Measurements from ENCODE around the gene ZNF213.

The ZNF213 gene

GRCh38 chr16:3170440-3171180, 35.8 kb downstream of the ZNF213 start:
- CTCF ChIA-PET = interaction anchor here (1.3 kb wide), 1 partner anchor 20 kb away, joined by 3 read pairs; no protein-coding TSS in a partner anchor
- TF ChIP-seq LEF1 (IDR thresholded peaks at IDR 0.05; ENCODE audit: borderline replicate concordance) = no peak
- TF ChIP-seq FOXM1 (IDR thresholded peaks at IDR 0.05; ENCODE audit: borderline replicate concordance) = no peak
- no peak for TF ChIP-seq BHLHE40 (IDR thresholded peaks at IDR 0.05; ENCODE audit: borderline replicate concordance)
- TF ChIP-seq ARNT (IDR thresholded peaks at IDR 0.05) = no peak
- no peak for TF ChIP-seq FOXA1 (IDR thresholded peaks at IDR 0.05)
- no peak for TF ChIP-seq ELF4 (IDR thresholded peaks at IDR 0.05)
- TF ChIP-seq HDGF (IDR thresholded peaks at IDR 0.05; ENCODE audit: borderline replicate concordance) = no peak
- TF ChIP-seq CTBP1 (IDR thresholded peaks at IDR 0.05; ENCODE audit: borderline replicate concordance) = no peak
- TF ChIP-seq TARDBP (IDR thresholded peaks at IDR 0.05) = no peak
- no peak for TF ChIP-seq FOXK2 (IDR thresholded peaks at IDR 0.05)
- no peak for TF ChIP-seq ZNF384 (IDR thresholded peaks at IDR 0.05)
- TF ChIP-seq L3MBTL2 (conservative IDR thresholded peaks at IDR 0.05) = no peak
- TF ChIP-seq SP1 (IDR thresholded peaks at IDR 0.05) = no peak
- TF ChIP-seq PKNOX1 (IDR thresholded peaks at IDR 0.05) = no peak
- TF ChIP-seq NFRKB (IDR thresholded peaks at IDR 0.05) = no peak
- no peak for TF ChIP-seq SUZ12 (IDR thresholded peaks at IDR 0.05)
- POLR2A ChIA-PET = interaction anchor here (1.7 to 2.3 kb wide), 3 partner anchors 9 to 13 kb away, joined by 4 to 16 read pairs (median 5); no protein-coding TSS in a partner anchor
- DNase-seq (ENCODE audit: extremely low spot score) = no peak

- CTCF ChIA-PET = interaction anchor here (0.6 to 1.6 kb wide), 5 partner anchors 8 to 113 kb away, joined by 3 to 9 read pairs (median 5); no protein-coding TSS in a partner anchor
- DNase-seq (ENCODE audit: extremely low spot score) = no peak
Observed at GRCh38 chr16:3171181-3171854, 36.5 kb downstream of the ZNF213 start.

GRCh38 chr16:3171855-3172593, 37.2 kb downstream of the ZNF213 start:
- no peak for TF ChIP-seq NFRKB (IDR thresholded peaks at IDR 0.05)
- 0 out of 2 replicates have a peak, but pooled peaks have one; percentile 16 for TF ChIP-seq ARNT (IDR thresholded peaks at IDR 0.05)
- no peak for TF ChIP-seq CTBP1 (IDR thresholded peaks at IDR 0.05; ENCODE audit: borderline replicate concordance)
- no peak for TF ChIP-seq BHLHE40 (IDR thresholded peaks at IDR 0.05; ENCODE audit: borderline replicate concordance)
- TF ChIP-seq SP1 (IDR thresholded peaks at IDR 0.05) = no peak
- TF ChIP-seq LEF1 (IDR thresholded peaks at IDR 0.05; ENCODE audit: borderline replicate concordance) = no peak
- TF ChIP-seq L3MBTL2 (conservative IDR thresholded peaks at IDR 0.05) = peak; percentile 35; the same call in 1 of the 2 replicates
- TF ChIP-seq SUZ12 (IDR thresholded peaks at IDR 0.05) = no peak
- TF ChIP-seq PKNOX1 (IDR thresholded peaks at IDR 0.05) = peak; percentile 22
- TF ChIP-seq HDGF (IDR thresholded peaks at IDR 0.05; ENCODE audit: borderline replicate concordance) = no peak
- TF ChIP-seq TARDBP (IDR thresholded peaks at IDR 0.05) = no peak
- TF ChIP-seq FOXA1 (IDR thresholded peaks at IDR 0.05) = no peak
- TF ChIP-seq FOXM1 (IDR thresholded peaks at IDR 0.05; ENCODE audit: borderline replicate concordance) = no peak
- no peak for TF ChIP-seq ELF4 (IDR thresholded peaks at IDR 0.05)
- no peak for TF ChIP-seq FOXK2 (IDR thresholded peaks at IDR 0.05)
- CTCF ChIA-PET = interaction anchor here (0.6 to 1.6 kb wide), 8 partner anchors 9 to 114 kb away, joined by 3 to 9 read pairs (median 4); no protein-coding TSS in a partner anchor
- DNase-seq (ENCODE audit: extremely low spot score) = peak; percentile 53
- POLR2A ChIA-PET = interaction anchor here (0.6 to 2.3 kb wide), 9 partner anchors 10 to 116 kb away, joined by 3 to 16 read pairs (median 5); partner anchors contain the start of genes OR1F1 and ZNF213

More at GRCh38 chr16:3171181-3171854, 36.5 kb downstream of the ZNF213 start:
- POLR2A ChIA-PET = interaction anchor here (0.6 to 2.3 kb wide), 9 partner anchors 10 to 115 kb away, joined by 3 to 16 read pairs (median 5); partner anchors contain the start of genes OR1F1 and ZNF213
- TF ChIP-seq TARDBP (IDR thresholded peaks at IDR 0.05) = no peak
- no peak for TF ChIP-seq ELF4 (IDR thresholded peaks at IDR 0.05)
- TF ChIP-seq CTBP1 (IDR thresholded peaks at IDR 0.05; ENCODE audit: borderline replicate concordance) = no peak
- TF ChIP-seq FOXA1 (IDR thresholded peaks at IDR 0.05) = no peak
- TF ChIP-seq FOXM1 (IDR thresholded peaks at IDR 0.05; ENCODE audit: borderline replicate concordance) = no peak
- no peak for TF ChIP-seq LEF1 (IDR thresholded peaks at IDR 0.05; ENCODE audit: borderline replicate concordance)
- TF ChIP-seq ARNT (IDR thresholded peaks at IDR 0.05) = no peak
- TF ChIP-seq FOXK2 (IDR thresholded peaks at IDR 0.05) = no peak
- TF ChIP-seq SUZ12 (IDR thresholded peaks at IDR 0.05) = no peak
- no peak for TF ChIP-seq ZNF384 (IDR thresholded peaks at IDR 0.05)

GRCh38 chr16:3173892-3174617, 39.2 kb downstream of the ZNF213 start:
- DNase-seq (ENCODE audit: extremely low spot score) = peak; percentile 66
- ChIA-PET POLR2A (interaction anchor here (0.7 to 2.3 kb wide), 4 partner anchors 15 to 108 kb away, joined by 3 to 11 read pairs (median 3); no protein-coding TSS in a partner anchor), CTCF (interaction anchor here (0.8 to 1.7 kb wide), 4 partner anchors 10 to 22 kb away, joined by 3 to 6 read pairs (median 4); no protein-coding TSS in a partner anchor)
- TF ChIP-seq L3MBTL2 (conservative IDR thresholded peaks at IDR 0.05) = peak; percentile 21; the same call in 1 of the 2 replicates
- no peak for TF ChIP-seq TARDBP (IDR thresholded peaks at IDR 0.05)

- TF ChIP-seq HDGF (IDR thresholded peaks at IDR 0.05; ENCODE audit: borderline replicate concordance) (no peak), ZNF384 (IDR thresholded peaks at IDR 0.05) (peak; percentile 70)
- POLR2A ChIA-PET = interaction anchor here (0.6 to 1.3 kb wide), 4 partner anchors 16 to 108 kb away, joined by 3 read pairs; no protein-coding TSS in a partner anchor
- DNase-seq (ENCODE audit: extremely low spot score) = no peak
- CTCF ChIA-PET = interaction anchor here (1.2 to 1.7 kb wide), 2 partner anchors 9 to 17 kb away, joined by 5 to 6 read pairs; no protein-coding TSS in a partner anchor
Observed at GRCh38 chr16:3174618-3175148, 39.9 kb downstream of the ZNF213 start.

Data from HEK293T (cell line).